Fibroblast of skin of scalp (primary cell): Measurements from ENCODE around the gene FLII.

Experiments
- DNase-seq: peaks from one replicate; pipeline ENCODE4 v3.0.0-alpha.2; 2013

The FLII gene

GRCh38 chr17:18241229-18241871, 17.2 kb downstream of the FLII start:
- no peak for DNase-seq

DNA sequence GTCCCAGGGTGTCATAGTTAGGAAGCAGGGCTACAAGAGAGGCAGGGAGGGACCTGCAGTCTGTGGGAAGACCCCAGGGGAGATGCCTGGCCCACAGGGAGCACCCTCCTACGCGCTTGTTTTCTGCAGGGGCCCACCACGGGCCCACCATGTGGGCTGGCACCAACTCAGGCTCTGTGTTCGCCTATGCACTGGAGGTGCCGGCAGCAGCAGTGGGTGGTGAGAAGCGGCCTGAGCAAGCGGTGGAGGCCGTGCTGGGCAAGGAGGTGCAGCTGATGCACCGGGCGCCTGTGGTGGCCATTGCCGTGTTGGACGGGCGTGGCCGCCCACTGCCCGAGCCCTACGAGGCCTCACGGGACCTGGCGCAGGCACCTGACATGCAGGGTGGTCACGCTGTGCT, 18.1 kb downstream of the FLII start:
- no peak for DNase-seq

GRCh38 chr17:18238299-18238698, 20.2 kb downstream of the FLII start:
- no peak for DNase-seq

GRCh38 chr17:18237461-18237860, 21.1 kb downstream of the FLII start:
- DNase-seq: no peak

DNA sequence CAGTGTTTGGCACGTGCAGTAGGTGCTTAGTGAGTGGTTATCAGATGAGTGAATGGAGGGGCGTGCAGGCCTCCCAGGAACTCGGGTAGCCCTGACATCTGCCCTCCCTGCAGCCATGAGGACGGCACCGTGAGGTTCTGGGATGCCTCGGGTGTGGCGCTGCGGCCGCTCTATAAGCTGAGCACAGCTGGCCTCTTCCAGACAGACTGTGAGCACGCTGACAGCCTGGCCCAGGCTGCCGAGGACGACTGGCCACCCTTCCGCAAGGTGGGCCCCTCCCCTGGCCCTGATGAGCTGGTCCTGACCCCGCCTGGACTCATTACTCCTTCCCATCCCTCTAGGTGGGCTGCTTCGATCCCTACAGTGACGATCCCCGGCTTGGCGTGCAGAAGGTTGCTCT, 22.0 kb downstream of the FLII start:
- DNase-seq: no peak

DNA sequence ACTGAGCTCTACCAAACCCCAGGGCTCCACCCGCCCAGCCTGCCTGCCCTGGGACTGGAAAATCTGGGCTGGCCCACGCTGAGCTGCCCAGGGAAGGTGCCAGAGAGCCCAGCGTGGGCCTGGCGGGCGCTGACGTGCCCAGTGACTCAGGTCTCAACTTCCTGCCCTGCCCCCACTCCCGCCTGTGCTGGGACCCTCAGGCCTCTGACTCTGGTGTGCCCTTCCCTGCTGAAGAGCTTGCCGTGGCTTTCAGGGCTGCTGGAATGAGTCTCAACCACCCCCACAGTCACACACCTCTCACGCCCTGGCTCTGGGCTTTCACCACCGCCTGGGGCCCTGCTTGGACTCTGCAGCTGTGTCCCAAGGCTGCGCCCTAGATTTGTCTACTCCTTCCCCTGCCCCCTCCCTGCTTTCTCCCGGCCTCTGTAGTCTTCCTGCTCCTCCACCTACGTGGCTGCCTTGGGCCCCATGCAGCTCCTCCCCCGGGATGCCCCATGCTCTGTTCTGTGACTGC, 22.7 kb downstream of the FLII start:
- DNase-seq: no peak

DNA sequence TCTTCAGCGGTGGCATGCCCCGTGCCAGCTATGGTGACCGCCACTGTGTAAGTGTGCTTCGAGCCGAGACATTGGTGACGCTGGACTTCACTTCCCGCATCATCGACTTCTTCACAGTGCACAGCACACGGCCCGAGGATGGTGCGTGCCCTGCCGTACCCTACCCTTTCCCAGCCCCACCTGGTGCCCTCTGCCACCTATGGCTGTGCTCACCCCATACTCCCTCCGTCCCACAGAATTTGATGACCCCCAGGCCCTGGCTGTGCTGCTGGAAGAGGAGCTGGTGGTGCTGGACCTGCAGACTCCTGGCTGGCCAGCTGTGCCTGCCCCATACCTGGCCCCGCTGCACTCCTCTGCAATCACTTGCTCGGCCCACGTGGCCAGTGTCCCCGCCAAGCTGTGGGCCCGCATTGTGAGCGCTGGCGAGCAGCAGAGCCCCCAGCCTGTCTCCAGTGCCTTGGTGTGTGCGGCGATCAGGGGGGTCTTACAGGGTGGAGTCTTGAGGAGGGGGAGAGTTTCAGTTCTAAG, 23.6 kb downstream of the FLII start:
- no peak for DNase-seq

DNA sequence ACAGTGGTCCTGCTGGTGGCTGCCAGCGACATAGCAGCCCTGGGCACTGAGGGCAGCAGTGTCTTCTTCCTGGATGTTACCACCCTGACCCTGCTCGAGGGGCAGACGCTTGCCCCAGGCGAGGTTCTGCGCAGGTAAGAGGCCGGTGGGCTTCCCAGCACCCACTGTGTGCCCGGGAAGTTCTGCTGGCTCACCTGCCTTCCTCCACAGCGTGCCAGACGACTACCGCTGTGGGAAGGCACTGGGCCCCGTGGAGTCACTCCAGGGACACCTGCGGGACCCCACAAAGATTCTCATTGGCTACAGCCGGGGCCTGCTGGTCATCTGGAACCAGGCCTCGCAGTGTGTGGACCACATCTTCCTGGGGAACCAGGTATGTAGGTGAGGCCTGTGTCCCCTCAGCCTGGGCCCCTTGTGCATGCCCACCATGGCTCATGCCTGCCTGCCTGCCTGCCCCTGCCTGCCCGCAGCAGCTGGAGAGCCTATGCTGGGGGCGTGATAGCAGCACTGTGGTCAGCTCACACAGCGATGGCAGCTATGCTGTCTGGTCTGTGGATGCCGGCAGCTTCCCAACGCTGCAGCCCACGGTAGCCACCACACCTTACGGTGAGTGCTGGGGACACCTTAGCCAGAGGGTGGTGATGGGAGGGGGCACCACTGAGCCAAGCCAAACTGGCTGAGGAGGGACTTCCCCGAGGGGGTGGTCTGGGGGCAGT, 24.6 kb downstream of the FLII start:
- DNase-seq: no peak

GRCh38 chr17:18231164-18231563, 27.4 kb downstream of the FLII start:
- no peak for DNase-seq

DNA sequence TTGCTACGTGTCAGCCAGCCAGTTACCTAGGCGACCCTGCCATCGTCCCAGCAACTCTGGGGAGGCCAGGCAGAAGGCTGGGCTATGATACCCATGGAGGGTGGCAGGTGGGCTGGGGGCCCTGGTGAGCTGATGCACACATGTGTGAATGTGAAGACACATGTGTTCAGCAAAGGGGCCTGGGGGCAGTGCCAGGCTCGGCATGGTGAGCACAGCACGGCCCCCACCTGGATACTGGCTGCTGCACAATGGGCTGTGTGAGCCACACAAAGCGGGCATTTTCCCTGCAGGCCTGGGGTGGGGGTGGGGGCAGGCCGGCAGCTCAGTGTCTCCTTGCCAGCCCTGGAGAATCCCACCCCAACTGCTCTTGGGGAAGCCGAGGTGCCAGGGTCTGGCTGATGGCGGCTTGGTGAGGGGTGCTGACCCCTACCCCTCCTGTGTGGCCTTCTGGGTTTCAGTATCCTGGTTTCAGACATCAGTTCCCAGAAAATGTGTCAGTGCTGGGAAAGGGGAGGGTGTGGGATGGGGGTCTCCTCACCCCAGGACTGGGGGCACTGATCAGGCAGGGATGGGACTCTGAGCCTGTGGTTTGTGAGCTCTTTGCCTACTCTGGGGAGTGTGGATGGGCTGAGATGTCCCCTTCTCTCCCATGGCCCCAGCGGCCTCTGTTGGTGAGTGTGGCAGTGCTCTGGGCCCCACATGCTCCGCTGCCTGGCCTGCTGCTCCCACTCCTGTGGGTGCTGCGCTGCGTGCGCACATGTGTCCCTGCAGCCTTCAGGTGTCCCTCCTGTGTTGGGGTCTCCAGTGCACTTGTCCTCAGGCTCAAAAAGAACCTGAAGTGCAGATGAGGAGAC, 28.0 kb downstream of the FLII start:
- DNase-seq: no peak

DNA sequence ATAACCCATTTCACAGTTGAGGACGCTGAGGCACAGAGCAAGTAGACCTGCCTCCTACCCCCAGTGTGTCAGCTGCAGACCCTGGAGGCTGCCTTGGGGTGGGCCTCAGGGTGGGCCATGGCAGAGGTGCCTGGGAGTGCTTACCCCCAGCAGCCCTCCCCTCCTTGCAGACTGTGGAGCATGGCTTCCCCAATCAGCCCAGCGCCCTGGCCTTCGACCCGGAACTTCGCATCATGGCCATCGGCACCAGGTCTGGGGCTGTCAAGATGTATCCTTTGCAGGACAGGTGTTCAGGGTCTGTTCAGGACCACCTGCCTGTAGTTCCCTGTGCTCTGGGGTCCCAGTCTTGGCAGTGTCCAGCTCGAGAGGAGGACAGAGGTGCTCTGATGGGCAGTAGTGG, 28.8 kb downstream of the FLII start:
- DNase-seq: no peak

GRCh38 chr17:18229254-18229653, 29.3 kb downstream of the FLII start:
- no peak for DNase-seq

- no peak for DNase-seq
These were observed 30.3 kb downstream of the FLII start for GRCh38 chr17:18228176-18228682.

GRCh38 chr17:18227635-18228034, 30.9 kb downstream of the FLII start:
- DNase-seq: no peak

DNA sequence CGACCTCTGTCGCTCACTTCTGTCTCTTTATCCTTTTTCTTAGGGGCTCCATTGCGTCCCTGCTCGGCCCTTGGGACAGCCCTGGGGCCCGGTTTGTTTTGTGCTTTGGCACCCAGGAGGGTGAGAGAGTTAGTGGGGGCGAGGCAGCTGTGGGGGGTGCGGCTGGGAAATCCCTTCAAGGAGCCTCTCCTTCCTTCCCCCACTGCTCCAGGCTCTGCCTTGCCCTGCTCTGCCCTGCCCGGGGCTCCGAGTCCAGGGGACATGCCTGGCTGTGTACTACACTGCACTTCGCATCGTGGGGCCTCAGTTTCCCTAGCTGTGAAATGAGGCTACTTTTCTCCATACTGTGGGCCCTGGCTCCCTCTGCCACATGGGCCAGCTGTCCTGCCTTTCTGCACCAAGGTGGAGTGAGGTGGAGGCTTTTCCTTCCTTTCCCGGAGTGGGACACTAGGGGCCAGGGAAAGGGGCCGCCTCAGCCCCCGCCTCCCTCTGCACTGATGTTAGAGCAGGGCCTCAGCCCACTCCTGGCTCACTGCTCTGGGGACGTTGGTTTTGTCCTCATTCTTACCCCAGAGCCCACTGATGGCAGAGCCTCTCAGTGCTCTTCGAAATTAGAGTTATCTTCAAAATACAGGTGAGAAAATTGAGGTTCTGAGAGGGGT, 32.1 kb downstream of the FLII start:
- DNase-seq: no peak

GRCh38 chr17:18225642-18226283, 32.8 kb downstream of the FLII start:
- DNase-seq: no peak

DNA sequence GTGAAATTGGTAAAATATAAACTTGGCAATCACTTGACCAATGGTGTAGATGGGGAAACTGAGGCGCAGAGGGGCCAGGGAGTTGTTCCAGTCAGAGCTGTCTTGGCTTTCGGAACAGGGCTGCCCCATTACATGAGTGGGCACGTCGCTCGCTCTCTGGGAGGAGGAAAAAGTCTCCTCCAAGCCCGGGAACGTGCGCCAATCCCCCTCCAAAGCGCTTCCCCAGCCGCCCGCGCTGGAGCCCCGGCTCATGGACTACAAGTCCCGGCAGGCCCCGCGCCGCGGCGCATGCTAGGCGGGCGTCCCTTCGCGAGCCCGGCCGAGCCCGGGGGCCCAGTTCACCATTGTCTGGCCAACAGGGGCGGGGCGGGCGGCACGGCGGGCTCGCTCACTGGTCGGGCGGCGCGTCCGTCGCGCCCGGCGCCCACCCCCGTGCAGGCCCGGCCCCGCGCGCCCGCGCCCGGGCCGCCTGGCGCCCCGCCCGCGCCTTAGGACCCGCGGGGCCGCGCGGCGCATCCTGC, 33.4 kb downstream of the FLII start, which contains the start of gene LLGL1:
LLGL1 (plus strand) TSS at position 515 of the 521 bp plus-strand sequence. CDS start 48 bp downstream, outside the sequence.
- DNase-seq: peak; percentile 97

DNA sequence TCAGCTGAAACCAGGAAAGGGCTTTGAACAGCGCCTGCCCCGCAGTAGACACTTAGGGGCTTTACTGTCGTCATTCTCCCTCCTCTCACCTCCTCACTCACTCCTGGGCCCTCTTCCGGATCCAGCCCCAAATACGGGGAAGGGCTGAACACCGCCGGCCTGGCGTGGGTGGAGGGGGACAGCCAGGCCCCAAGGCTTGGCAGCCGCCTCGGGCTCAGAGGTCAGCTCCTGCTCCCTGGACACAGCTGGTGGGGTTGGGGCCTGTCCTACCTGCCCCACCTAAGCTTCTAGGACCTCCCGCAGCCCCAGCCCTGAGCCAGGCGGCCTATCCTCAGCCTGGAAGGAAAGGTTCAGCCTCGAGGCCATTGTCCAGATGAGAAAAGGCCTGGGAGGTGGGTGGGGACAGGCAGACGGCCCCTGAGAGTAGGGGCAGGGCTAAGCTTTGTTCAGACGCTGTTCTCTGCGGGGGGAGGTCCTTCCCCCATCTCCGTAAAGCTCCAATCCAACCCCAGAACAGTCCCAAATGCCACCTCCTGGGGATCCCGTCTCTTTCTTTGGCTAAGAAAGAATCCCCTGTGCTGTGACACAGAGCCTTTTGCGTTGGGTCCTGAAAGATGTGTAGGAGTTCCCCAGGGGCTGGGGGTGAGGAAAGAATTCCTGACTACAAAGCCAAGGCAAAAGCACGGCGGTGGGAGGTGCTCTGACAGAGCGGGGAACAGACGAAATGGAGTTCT, 34.0 kb downstream of the FLII start:
- peak; percentile 74 for DNase-seq

GRCh38 chr17:18224053-18224386, 34.5 kb downstream of the FLII start:
- DNase-seq: no peak

GRCh38 chr17:18218756-18219415, 39.7 kb downstream of the FLII start:
- DNase-seq: no peak
